SHP77 treated with DMSO at 0.1 percent for 48 hours (cell line): ENCODE results near the gene IRF5.

Source experiments
- DNase-seq: peaks from one replicate; lab custom pipeline; 2025; lab: John Stamatoyannopoulos, UW

The IRF5 gene

GRCh38 chr7:128921866-128922440 is 15.8 kb upstream of the IRF5 start:
- DNase-seq: no peak

- no peak for DNase-seq
Observed at GRCh38 chr7:128922496-128923410, 15.0 kb upstream of the IRF5 start.

- no peak for DNase-seq
Observed at GRCh38 chr7:128923411-128923800, 14.3 kb upstream of the IRF5 start.

GRCh38 chr7:128924707-128925588 is 12.8 kb upstream of the IRF5 start:
- no peak for DNase-seq

GRCh38 chr7:128928159-128928813 is 9.4 kb upstream of the IRF5 start:
- DNase-seq: no peak

- DNase-seq: no peak
Observed at GRCh38 chr7:128928882-128929788, 8.6 kb upstream of the IRF5 start.

- DNase-seq: no peak
Observed at GRCh38 chr7:128931190-128931798, 6.4 kb upstream of the IRF5 start.

GRCh38 chr7:128931965-128932861 is 5.5 kb upstream of the IRF5 start:
- DNase-seq: no peak

- DNase-seq: no peak
Observed at GRCh38 chr7:128932862-128933179, 4.9 kb upstream of the IRF5 start.

- no peak for DNase-seq
Observed at GRCh38 chr7:128933180-128933891, 4.4 kb upstream of the IRF5 start.

- no peak for DNase-seq
Observed at GRCh38 chr7:128934361-128935341, 3.1 kb upstream of the IRF5 start.

- DNase-seq: no peak
Observed at GRCh38 chr7:128935342-128935730, 2.4 kb upstream of the IRF5 start.

GRCh38 chr7:128936798-128937197 is 929 bp upstream of the IRF5 start:
- DNase-seq: no peak

- DNase-seq: no peak
Observed at GRCh38 chr7:128937271-128937646, 468 bp upstream of the IRF5 start.

GRCh38 chr7:128938544-128939074 is 882 bp downstream of the IRF5 start:
- no peak for DNase-seq

GRCh38 chr7:128939075-128939860 is 1.5 kb downstream of the IRF5 start:
- DNase-seq: no peak
